SK-N-SH (cell line): ENCODE data around the gene AP2A1. TPM values are rescaled to one million over a fixed set of nuclear protein-coding genes. Genes with fewer than 3 reads are reported as not detected.

Experiments used
- CTCF ChIA-PET: fragments of 300-600, 350-600 bp; formaldehyde crosslinking; extraction: SDS; loops from one replicate; lab custom pipeline; 2021; lab: Yijun Ruan, JAX
- POLR2A ChIA-PET: fragments of 350-600 bp; sonication (Branson Sonifier 250); formaldehyde crosslinking; extraction: SDS; loops from one replicate; lab custom pipeline; 2020; ENCODE audit warnings: antibody characterized with exemption, inconsistent platforms; lab: Yijun Ruan, JAX
- DNase-seq: peaks from one replicate; pipeline ENCODE4 v3.0.0; 2012
- H2AFZ ChIP-seq: fragments of 200-600 bp; sonication (generic); 2 replicates; pipeline ENCODE4 v1.8.1; 2016; ENCODE audit warnings: antibody characterized with exemption, mild to moderate bottlenecking, low read depth
- H3F3A ChIP-seq: fragments of 200-600 bp; sonication (generic); replicated peaks from 2 replicates; pipeline ENCODE3; 2016; ENCODE audit warnings: antibody characterized with exemption, mild to moderate bottlenecking; ENCODE audit not compliant: insufficient read depth
- H3K27ac ChIP-seq, 2 experiments: fragments of 200-500 bp in 1 of 2; fragments of 200-600 bp in 1 of 2; sonication (Bioruptor generic) in 1 of 2; sonication (generic), shearing (Covaris generic) in 1 of 2; 2 replicates each; pipeline versions ENCODE4 v1.5.1 to v1.6.1; 2014 to 2016; ENCODE audit warnings: low read depth in 2 of 2, inconsistent platforms in 1 of 2, low read length in 1 of 2, mild to moderate bottlenecking in 1 of 2, mixed read lengths in 1 of 2
- H3K27me3 ChIP-seq: fragments of 200-600 bp; sonication (generic), shearing (Covaris generic); 2 replicates; pipeline ENCODE4 v1.6.1; 2016; ENCODE audit warnings: mixed run types; ENCODE audit not compliant: insufficient read depth
- H3K36me3 ChIP-seq, 2 experiments: fragments of 200-500 bp in 1 of 2; fragments of 200-600 bp in 1 of 2; sonication (Bioruptor generic) in 1 of 2; sonication (generic) in 1 of 2; replicated peaks in 1 of 2; 2 replicates each; pipeline versions ENCODE3 to v1.5.1; 2014 to 2016; ENCODE audit warnings: low read length in 1 of 2, mild to moderate bottlenecking in 1 of 2; ENCODE audit not compliant: insufficient read depth in 2 of 2, control insufficient read depth in 1 of 2
- H3K4me1 ChIP-seq, 2 experiments: fragments of 200-500 bp in 1 of 2; fragments of 200-600 bp in 1 of 2; sonication (Bioruptor generic) in 1 of 2; sonication (generic), shearing (Covaris generic) in 1 of 2; 2 replicates each; pipeline versions ENCODE4 v1.5.1 to v1.6.1; 2014 to 2016; ENCODE audit warnings: low read depth in 1 of 2, low read length in 1 of 2, mixed run types in 1 of 2; ENCODE audit not compliant: insufficient read depth in 2 of 2, control insufficient read depth in 1 of 2
- H3K4me2 ChIP-seq: fragments of 200-600 bp; sonication (generic), shearing (Covaris generic); 2 replicates; pipeline ENCODE4 v1.6.1; 2017; ENCODE audit warnings: mixed run types
- H3K4me3 ChIP-seq, 2 experiments: fragments of 200-500 bp in 1 of 2; fragments of 200-600 bp in 1 of 2; sonication (Bioruptor generic) in 1 of 2; sonication (generic), shearing (Covaris generic) in 1 of 2; 2 replicates each; pipeline versions ENCODE4 v1.5.1 to v1.8.1; 2014 to 2016; ENCODE audit warnings: low read depth in 2 of 2, inconsistent platforms in 1 of 2, low read length in 1 of 2, mild to moderate bottlenecking in 1 of 2, mixed read lengths in 1 of 2, moderate library complexity in 1 of 2
- H3K79me2 ChIP-seq: fragments of 200-600 bp; sonication (generic); 2 replicates; pipeline ENCODE4 v1.8.1; 2017; ENCODE audit warnings: mild to moderate bottlenecking; ENCODE audit not compliant: insufficient read depth
- H3K9ac ChIP-seq: fragments of 200-600 bp; sonication (generic); 2 replicates; pipeline ENCODE4 v1.6.1; 2017; ENCODE audit warnings: mixed run types
- H3K9me2 ChIP-seq: fragments of 200-600 bp; sonication (generic); 2 replicates; pipeline ENCODE4 v1.6.1; 2017; ENCODE audit warnings: mixed run types
- H3K9me3 ChIP-seq: fragments of 200-600 bp; sonication (generic); 2 replicates; pipeline ENCODE4 v1.6.1; 2017; ENCODE audit warnings: mixed run types, mild to moderate bottlenecking, moderate library complexity
- H4K20me1 ChIP-seq: fragments of 200-600 bp; sonication (generic); 2 replicates; pipeline ENCODE4 v1.6.1; 2017; ENCODE audit warnings: mild to moderate bottlenecking, mixed run types; ENCODE audit not compliant: insufficient read depth
- CHD2 ChIP-seq: fragments of 150-350 bp; IDR thresholded peaks from 2 replicates; pipeline ENCODE4 v1.6.1; 2018; ENCODE audit warnings: low read length; ENCODE audit not compliant: partially characterized antibody
- ELF1 ChIP-seq: IDR thresholded peaks from 2 replicates; pipeline ENCODE4 v1.4.0; 2012
- EP300 ChIP-seq, 2 experiments: IDR thresholded peaks; 2 replicates each; pipeline versions ENCODE4 v1.4.0 to v1.6.1; 2012; ENCODE audit warnings: borderline replicate concordance in 1 of 2, low read depth in 1 of 2, low read length in 1 of 2
- EZH2phosphoT487 ChIP-seq: fragments of 200-600 bp; sonication (generic); IDR thresholded peaks from 2 replicates; pipeline ENCODE4 v1.6.1; 2017; ENCODE audit warnings: low read depth, mixed run types, mild to moderate bottlenecking, antibody characterized with exemption, moderate library complexity, borderline replicate concordance
- FOSL2 ChIP-seq: IDR thresholded peaks from 2 replicates; pipeline ENCODE4 v1.4.0; 2012; ENCODE audit warnings: low read depth, mild to moderate bottlenecking, moderate library complexity, borderline replicate concordance
- FOXJ3 ChIP-seq: sonication (generic); formaldehyde crosslinking; IDR thresholded peaks from 2 replicates; pipeline ENCODE4 v1.5.1; 2020; ENCODE audit warnings: mild to moderate bottlenecking, missing genetic modification reagents
- FOXM1 ChIP-seq: IDR thresholded peaks from 2 replicates; pipeline ENCODE4 v1.4.0; 2012; ENCODE audit warnings: low read depth, mild to moderate bottlenecking
- GABPA ChIP-seq: IDR thresholded peaks from 2 replicates; pipeline ENCODE4 v1.4.0; 2012; ENCODE audit warnings: low read depth, mild to moderate bottlenecking
- GATA2 ChIP-seq: sonication (generic); formaldehyde crosslinking; IDR thresholded peaks from 2 replicates; pipeline ENCODE4 v1.5.0; 2020; ENCODE audit warnings: mild to moderate bottlenecking, missing genetic modification reagents
- MEF2A ChIP-seq: IDR thresholded peaks from 2 replicates; pipeline ENCODE4 v1.4.0; 2012; ENCODE audit warnings: low read depth, borderline replicate concordance
- NFIC ChIP-seq: IDR thresholded peaks from 2 replicates; pipeline ENCODE4 v1.4.0; 2012; ENCODE audit warnings: borderline replicate concordance
- NRF1 ChIP-seq: IDR thresholded peaks from 2 replicates; pipeline ENCODE4 v1.6.1; 2012; ENCODE audit warnings: low read depth, mild to moderate bottlenecking, low read length
- POLR2AphosphoS5 ChIP-seq: IDR thresholded peaks from 2 replicates; pipeline ENCODE4 v1.6.1; 2012; ENCODE audit warnings: low read depth, low read length
- RAD21 ChIP-seq: IDR thresholded peaks from 2 replicates; pipeline ENCODE4 v1.6.1; 2012; ENCODE audit warnings: mild to moderate bottlenecking, low read length
- RCOR1 ChIP-seq: fragments of 150-350 bp; IDR thresholded peaks from 2 replicates; pipeline ENCODE4 v1.6.1; 2017; ENCODE audit warnings: antibody characterized with exemption, low read length
- SIN3A ChIP-seq: IDR thresholded peaks from 2 replicates; pipeline ENCODE4 v1.6.1; 2012; ENCODE audit warnings: low read depth, mild to moderate bottlenecking, low read length, moderate library complexity, borderline replicate concordance
- TCF12 ChIP-seq: IDR thresholded peaks from 2 replicates; pipeline ENCODE4 v1.4.0; 2012
- YY1 ChIP-seq: IDR thresholded peaks from 2 replicates; pipeline ENCODE4 v1.4.0; 2012; ENCODE audit warnings: low read depth, mild to moderate bottlenecking
- WGBS: methylation state at CpG from one replicate; pipeline ENCODE4 v1.1.6; 2017; ENCODE audit warnings: low lambda C conversion rate; 5-methylcytosine and 5-hydroxymethylcytosine counted together
- polyA plus RNA-seq, 3 experiments: library from polyadenylated mRNA; depleted of rRNA; stranded (reverse); fragments of >200 nt; gene quantifications; 2 replicates each; pipeline ENCODE4 v1.2.3, GENCODE V29; 2012
- TF ChIP-seq, protein P1 (sequence below): IDR thresholded peaks from 2 replicates; pipeline ENCODE4 v1.4.0; 2012; ENCODE audit warnings: low read depth, borderline replicate concordance
- TF ChIP-seq, protein P2 (sequence below): IDR thresholded peaks from 2 replicates; pipeline ENCODE4 v1.4.0; 2012; ENCODE audit warnings: low read depth, borderline replicate concordance
- TF ChIP-seq, protein P3 (sequence below): fragments of 200-600 bp; sonication (generic); IDR thresholded peaks from 2 replicates; pipeline ENCODE4 v1.6.1; 2017; ENCODE audit warnings: antibody characterized with exemption, mild to moderate bottlenecking, moderate library complexity
- TF ChIP-seq, protein P4 (sequence below): fragments of 150-350 bp; IDR thresholded peaks from 2 replicates; pipeline ENCODE4 v1.6.1; 2016; ENCODE audit warnings: mild to moderate bottlenecking, low read depth, low read length
- TF ChIP-seq, protein P5 (sequence below): IDR thresholded peaks from 2 replicates; pipeline ENCODE4 v1.6.1; 2012; ENCODE audit warnings: mild to moderate bottlenecking, low read depth, low read length, moderate library complexity

AP2A1 gene
- polyA plus RNA-seq, 1 of the 3 experiments (the other 2 are of a cell fraction): 74.8 TPM

DNA sequence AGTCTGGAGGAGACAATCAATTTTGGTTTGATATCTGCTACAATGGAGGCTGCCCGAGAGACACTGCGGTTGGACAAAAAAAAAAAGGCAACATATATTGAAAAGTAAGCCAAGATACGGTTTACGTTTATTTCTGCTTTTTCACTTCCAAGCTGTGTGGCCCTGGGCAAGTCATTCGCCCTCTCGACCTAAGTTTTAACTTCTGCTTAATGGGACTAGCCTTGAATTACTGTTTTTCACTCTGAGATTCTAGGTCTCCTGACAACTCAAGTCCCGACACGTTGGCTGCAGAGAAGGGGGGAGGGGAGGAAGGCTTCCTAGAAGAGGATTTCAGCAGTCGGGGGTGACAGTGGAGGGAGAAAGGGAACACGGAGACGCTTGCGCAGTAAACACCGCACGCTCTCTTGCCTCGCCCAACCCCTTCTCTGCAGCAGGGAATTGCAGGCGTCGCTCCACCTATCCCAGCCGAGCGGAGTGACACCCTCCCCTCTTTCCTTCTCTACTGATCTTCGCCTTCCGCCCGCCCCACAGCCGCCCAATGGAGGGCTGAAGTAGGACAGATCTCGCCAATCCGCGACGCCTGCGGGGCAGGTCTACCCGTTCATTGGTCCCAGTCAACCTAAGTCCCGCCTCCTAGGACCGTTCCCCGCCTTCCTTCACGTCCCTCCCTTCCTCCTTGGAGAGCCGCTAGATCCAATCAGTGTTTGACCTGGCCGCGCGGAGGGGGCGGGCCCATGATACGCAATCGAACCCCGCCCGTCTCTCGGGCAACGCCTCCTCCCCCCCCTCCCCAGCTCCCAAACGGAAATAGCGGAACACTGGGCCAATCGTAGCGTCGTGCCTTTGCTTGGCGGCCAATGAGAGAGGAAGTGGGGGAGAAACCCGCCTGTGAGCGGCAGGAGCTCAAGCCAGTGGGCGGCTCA lies 533 bp upstream of the AP2A1 start:
- CTCF ChIA-PET: interaction anchor here (0.7 to 0.9 kb wide), 2 partner anchors 10 to 88 kb away, joined by 3 read pairs; no protein-coding TSS in a partner anchor
- H3K79me2 ChIP-seq: peaks cover 44% of the 10 kb centered on the region
- DNase-seq: peak; percentile 97
- peak overlapping the region; percentile 89 for H2AFZ ChIP-seq
- H3K4me1 ChIP-seq: peaks cover 10 to 16% of the 10 kb centered on the region in 2 experiments; a peak in 2 of 4 replicates
- POLR2A ChIA-PET: interaction anchor here (1.0 kb wide), 1 partner anchor 54 kb away, joined by 4 read pairs; no protein-coding TSS in a partner anchor
- peak overlapping the region; percentile 76 for H3K4me2 ChIP-seq
- H3K27ac ChIP-seq: peak overlapping the region; percentile 71 to 90
- peaks cover 4% of the 10 kb centered on the region for H3F3A ChIP-seq
- 8% methylated on average over 38 of the region's 53 CpGs for WGBS
- H3K9me2 ChIP-seq: no peaks in the 10 kb centered on the region
- H3K9ac ChIP-seq: peak overlapping the region; percentile 30; the same call in 1 of the 2 replicates
- no peaks in the 10 kb centered on the region for H3K27me3 ChIP-seq
- no peaks in the 10 kb centered on the region for H3K9me3 ChIP-seq
- no peaks in the 10 kb centered on the region for H3K36me3 ChIP-seq
- H3K4me3 ChIP-seq: peak overlapping the region; percentile 29 to 50; a peak in 2 of 4 replicates
- 0 out of 2 replicates have a peak, but pooled peaks cover 5% of the 10 kb centered on the region for H4K20me1 ChIP-seq
- TF ChIP-seq, protein P1, sequence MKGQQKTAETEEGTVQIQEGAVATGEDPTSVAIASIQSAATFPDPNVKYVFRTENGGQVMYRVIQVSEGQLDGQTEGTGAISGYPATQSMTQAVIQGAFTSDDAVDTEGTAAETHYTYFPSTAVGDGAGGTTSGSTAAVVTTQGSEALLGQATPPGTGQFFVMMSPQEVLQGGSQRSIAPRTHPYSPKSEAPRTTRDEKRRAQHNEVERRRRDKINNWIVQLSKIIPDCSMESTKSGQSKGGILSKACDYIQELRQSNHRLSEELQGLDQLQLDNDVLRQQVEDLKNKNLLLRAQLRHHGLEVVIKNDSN: no peak
- TF ChIP-seq TCF12 (no peak), NRF1 (peak; percentile 76), FOSL2 (no peak), RAD21 (no peak), GABPA (peak; percentile 84), EZH2phosphoT487 (no peak), POLR2AphosphoS5 (peak; percentile 72), GATA2 (no peak), NFIC (no peak), RCOR1 (peak; percentile 19; the same call in 1 of the 2 replicates), EP300 (IDR thresholded peaks at IDR 0.05; ENCODE audit: borderline replicate concordance in 1 of 2, low read depth in 1 of 2, low read length in 1 of 2) (no peak), FOXJ3 (CRISPR knock-in tag) (no peak), SIN3A (no peak; the same call in 1 of the 2 replicates), FOXM1 (no peak), ELF1 (peak; percentile 57), YY1 (no peak), MEF2A (no peak), CHD2 (peak; percentile 93)
- TF ChIP-seq, protein P2, sequence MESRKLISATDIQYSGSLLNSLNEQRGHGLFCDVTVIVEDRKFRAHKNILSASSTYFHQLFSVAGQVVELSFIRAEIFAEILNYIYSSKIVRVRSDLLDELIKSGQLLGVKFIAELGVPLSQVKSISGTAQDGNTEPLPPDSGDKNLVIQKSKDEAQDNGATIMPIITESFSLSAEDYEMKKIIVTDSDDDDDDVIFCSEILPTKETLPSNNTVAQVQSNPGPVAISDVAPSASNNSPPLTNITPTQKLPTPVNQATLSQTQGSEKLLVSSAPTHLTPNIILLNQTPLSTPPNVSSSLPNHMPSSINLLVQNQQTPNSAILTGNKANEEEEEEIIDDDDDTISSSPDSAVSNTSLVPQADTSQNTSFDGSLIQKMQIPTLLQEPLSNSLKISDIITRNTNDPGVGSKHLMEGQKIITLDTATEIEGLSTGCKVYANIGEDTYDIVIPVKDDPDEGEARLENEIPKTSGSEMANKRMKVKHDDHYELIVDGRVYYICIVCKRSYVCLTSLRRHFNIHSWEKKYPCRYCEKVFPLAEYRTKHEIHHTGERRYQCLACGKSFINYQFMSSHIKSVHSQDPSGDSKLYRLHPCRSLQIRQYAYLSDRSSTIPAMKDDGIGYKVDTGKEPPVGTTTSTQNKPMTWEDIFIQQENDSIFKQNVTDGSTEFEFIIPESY: no peak
- TF ChIP-seq, protein P3, sequence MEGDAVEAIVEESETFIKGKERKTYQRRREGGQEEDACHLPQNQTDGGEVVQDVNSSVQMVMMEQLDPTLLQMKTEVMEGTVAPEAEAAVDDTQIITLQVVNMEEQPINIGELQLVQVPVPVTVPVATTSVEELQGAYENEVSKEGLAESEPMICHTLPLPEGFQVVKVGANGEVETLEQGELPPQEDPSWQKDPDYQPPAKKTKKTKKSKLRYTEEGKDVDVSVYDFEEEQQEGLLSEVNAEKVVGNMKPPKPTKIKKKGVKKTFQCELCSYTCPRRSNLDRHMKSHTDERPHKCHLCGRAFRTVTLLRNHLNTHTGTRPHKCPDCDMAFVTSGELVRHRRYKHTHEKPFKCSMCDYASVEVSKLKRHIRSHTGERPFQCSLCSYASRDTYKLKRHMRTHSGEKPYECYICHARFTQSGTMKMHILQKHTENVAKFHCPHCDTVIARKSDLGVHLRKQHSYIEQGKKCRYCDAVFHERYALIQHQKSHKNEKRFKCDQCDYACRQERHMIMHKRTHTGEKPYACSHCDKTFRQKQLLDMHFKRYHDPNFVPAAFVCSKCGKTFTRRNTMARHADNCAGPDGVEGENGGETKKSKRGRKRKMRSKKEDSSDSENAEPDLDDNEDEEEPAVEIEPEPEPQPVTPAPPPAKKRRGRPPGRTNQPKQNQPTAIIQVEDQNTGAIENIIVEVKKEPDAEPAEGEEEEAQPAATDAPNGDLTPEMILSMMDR: no peak
- TF ChIP-seq, protein P4, sequence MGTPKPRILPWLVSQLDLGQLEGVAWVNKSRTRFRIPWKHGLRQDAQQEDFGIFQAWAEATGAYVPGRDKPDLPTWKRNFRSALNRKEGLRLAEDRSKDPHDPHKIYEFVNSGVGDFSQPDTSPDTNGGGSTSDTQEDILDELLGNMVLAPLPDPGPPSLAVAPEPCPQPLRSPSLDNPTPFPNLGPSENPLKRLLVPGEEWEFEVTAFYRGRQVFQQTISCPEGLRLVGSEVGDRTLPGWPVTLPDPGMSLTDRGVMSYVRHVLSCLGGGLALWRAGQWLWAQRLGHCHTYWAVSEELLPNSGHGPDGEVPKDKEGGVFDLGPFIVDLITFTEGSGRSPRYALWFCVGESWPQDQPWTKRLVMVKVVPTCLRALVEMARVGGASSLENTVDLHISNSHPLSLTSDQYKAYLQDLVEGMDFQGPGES: peak; percentile 80
- TF ChIP-seq, protein P5, sequence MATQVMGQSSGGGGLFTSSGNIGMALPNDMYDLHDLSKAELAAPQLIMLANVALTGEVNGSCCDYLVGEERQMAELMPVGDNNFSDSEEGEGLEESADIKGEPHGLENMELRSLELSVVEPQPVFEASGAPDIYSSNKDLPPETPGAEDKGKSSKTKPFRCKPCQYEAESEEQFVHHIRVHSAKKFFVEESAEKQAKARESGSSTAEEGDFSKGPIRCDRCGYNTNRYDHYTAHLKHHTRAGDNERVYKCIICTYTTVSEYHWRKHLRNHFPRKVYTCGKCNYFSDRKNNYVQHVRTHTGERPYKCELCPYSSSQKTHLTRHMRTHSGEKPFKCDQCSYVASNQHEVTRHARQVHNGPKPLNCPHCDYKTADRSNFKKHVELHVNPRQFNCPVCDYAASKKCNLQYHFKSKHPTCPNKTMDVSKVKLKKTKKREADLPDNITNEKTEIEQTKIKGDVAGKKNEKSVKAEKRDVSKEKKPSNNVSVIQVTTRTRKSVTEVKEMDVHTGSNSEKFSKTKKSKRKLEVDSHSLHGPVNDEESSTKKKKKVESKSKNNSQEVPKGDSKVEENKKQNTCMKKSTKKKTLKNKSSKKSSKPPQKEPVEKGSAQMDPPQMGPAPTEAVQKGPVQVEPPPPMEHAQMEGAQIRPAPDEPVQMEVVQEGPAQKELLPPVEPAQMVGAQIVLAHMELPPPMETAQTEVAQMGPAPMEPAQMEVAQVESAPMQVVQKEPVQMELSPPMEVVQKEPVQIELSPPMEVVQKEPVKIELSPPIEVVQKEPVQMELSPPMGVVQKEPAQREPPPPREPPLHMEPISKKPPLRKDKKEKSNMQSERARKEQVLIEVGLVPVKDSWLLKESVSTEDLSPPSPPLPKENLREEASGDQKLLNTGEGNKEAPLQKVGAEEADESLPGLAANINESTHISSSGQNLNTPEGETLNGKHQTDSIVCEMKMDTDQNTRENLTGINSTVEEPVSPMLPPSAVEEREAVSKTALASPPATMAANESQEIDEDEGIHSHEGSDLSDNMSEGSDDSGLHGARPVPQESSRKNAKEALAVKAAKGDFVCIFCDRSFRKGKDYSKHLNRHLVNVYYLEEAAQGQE: 0 out of 2 replicates have a peak, but pooled peaks have one; percentile 23
